DMS 273 (cell line): ENCODE data around the gene ZNF146.
A peak's percentile ranks its signal among the peaks of the same experiment; 100 is the strongest.
"Not testable (repeated sequence)": the region's sequence is repeated elsewhere in the genome, so short reads cannot be mapped to it uniquely, and the experiment has no call there.

Source experiments
- DNase-seq: peaks from one replicate; lab custom pipeline; 2025; ENCODE audit not compliant: unreplicated experiment; lab: John Stamatoyannopoulos, UW

ZNF146 gene

GRCh38 chr19:36214386-36215275, at the start of gene ZNF146, which contains the start of gene ZNF565:
Gene ZNF146, plus strand, starts transcription at chr19:36215106. Its CDS starts 21,335 bp downstream, at chr19:36236441.
Gene ZNF565, minus strand, starts transcription at chr19:36214665. Its CDS starts 12,680 bp downstream, at chr19:36201985.
- peak; percentile 100 for DNase-seq

GRCh38 chr19:36169084-36169760, 45.7 kb upstream of the ZNF146 start:
- peak; percentile 79 for DNase-seq

- DNase-seq = no peak
Measured at GRCh38 chr19:36172852-36173251, 42.1 kb upstream of the ZNF146 start.

GRCh38 chr19:36173846-36174245, 41.1 kb upstream of the ZNF146 start:
- DNase-seq = not testable (repeated sequence)

- DNase-seq = not testable (repeated sequence)
Measured at GRCh38 chr19:36179077-36179476, 35.8 kb upstream of the ZNF146 start.

GRCh38 chr19:36182612-36183244, 32.2 kb upstream of the ZNF146 start:
- no peak for DNase-seq

- DNase-seq = no peak
Measured at GRCh38 chr19:36183245-36183628, 31.7 kb upstream of the ZNF146 start.

GRCh38 chr19:36186722-36187121, 28.2 kb upstream of the ZNF146 start:
- DNase-seq = not testable (repeated sequence)

- DNase-seq = no peak
Measured at GRCh38 chr19:36196249-36196648, 18.7 kb upstream of the ZNF146 start.

GRCh38 chr19:36198119-36198518, 16.8 kb upstream of the ZNF146 start:
- no peak for DNase-seq

GRCh38 chr19:36201684-36202083, 13.2 kb upstream of the ZNF146 start:
- no peak for DNase-seq

- no peak for DNase-seq
Measured at GRCh38 chr19:36203293-36203692, 11.6 kb upstream of the ZNF146 start.

- no peak for DNase-seq
Measured at GRCh38 chr19:36207605-36208252, 7.2 kb upstream of the ZNF146 start.

- no peak for DNase-seq
Measured at GRCh38 chr19:36209372-36209771, 5.5 kb upstream of the ZNF146 start.

GRCh38 chr19:36210497-36210896, 4.4 kb upstream of the ZNF146 start:
- DNase-seq = no peak

GRCh38 chr19:36212895-36213294, 2.0 kb upstream of the ZNF146 start:
- no peak for DNase-seq

- DNase-seq = peak; percentile 56
Measured at GRCh38 chr19:36215276-36216123, 594 bp downstream of the ZNF146 start.

- DNase-seq = no peak
Measured at GRCh38 chr19:36221474-36221873, 6.6 kb downstream of the ZNF146 start.

GRCh38 chr19:36222503-36222902, 7.6 kb downstream of the ZNF146 start:
- DNase-seq = no peak

- DNase-seq = no peak
Measured at GRCh38 chr19:36225219-36225892, 10.4 kb downstream of the ZNF146 start.
